ENCODE data around the gene SLC39A1.

The SLC39A1 gene

DNA sequence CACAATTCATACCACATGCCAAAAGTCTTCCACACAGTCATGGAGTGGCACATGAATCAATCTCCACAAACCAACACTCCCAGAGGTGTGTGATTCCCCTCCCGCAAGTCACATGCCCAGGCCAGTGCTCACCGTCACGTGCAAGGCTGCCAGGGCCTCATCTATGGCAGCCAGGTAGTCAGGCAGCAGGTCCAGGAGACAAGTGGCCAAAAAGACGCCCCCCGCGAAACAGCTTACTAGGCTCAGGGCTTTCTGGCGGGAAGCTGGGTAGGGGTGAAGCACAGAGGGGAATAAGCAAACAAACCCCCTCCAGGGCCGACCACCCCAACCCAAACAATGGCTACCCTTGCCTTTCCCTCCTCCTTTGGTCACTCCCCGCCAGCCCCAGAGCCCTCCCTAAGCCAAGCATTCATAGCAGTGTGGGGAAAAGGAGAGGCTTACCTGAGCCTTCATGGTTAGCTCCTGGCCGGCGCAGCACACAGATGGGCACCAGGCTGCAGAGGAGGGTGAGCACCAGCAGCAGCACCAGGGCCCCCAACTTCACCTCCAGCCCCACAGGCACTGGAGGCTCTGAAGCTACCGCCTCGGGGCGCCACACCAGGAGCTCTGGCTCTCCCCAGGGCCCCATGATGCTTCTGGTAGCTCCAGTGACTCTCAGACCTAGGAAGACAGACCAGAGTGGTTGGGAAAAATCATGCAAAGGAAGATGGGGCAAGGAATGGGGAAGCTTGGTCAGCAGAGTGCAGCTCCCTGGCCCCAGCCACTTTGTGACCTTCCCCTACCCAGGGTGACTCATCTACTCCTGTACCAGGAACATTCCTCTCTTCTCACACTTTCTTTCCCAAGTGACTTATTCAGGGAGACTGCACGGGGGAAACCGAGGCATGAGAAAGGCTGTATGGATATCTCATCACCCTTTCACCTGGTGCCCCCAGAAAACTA, 978 bp downstream of the SLC39A1 start:
- TF ChIP-seq GABPA (IDR thresholded peaks at IDR 0.05; ENCODE audit: low read depth) (no peak), SPI1 (IDR thresholded peaks at IDR 0.05; ENCODE audit: borderline replicate concordance, low read depth) (no peak), POLR2AphosphoS5 (IDR thresholded peaks at IDR 0.05; ENCODE audit: low read depth) (no peak)
- TF ChIP-seq, protein P1, sequence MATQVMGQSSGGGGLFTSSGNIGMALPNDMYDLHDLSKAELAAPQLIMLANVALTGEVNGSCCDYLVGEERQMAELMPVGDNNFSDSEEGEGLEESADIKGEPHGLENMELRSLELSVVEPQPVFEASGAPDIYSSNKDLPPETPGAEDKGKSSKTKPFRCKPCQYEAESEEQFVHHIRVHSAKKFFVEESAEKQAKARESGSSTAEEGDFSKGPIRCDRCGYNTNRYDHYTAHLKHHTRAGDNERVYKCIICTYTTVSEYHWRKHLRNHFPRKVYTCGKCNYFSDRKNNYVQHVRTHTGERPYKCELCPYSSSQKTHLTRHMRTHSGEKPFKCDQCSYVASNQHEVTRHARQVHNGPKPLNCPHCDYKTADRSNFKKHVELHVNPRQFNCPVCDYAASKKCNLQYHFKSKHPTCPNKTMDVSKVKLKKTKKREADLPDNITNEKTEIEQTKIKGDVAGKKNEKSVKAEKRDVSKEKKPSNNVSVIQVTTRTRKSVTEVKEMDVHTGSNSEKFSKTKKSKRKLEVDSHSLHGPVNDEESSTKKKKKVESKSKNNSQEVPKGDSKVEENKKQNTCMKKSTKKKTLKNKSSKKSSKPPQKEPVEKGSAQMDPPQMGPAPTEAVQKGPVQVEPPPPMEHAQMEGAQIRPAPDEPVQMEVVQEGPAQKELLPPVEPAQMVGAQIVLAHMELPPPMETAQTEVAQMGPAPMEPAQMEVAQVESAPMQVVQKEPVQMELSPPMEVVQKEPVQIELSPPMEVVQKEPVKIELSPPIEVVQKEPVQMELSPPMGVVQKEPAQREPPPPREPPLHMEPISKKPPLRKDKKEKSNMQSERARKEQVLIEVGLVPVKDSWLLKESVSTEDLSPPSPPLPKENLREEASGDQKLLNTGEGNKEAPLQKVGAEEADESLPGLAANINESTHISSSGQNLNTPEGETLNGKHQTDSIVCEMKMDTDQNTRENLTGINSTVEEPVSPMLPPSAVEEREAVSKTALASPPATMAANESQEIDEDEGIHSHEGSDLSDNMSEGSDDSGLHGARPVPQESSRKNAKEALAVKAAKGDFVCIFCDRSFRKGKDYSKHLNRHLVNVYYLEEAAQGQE (IDR thresholded peaks at IDR 0.05; ENCODE audit: insufficient replicate concordance, low read depth): no peak
- TF ChIP-seq, protein P2, sequence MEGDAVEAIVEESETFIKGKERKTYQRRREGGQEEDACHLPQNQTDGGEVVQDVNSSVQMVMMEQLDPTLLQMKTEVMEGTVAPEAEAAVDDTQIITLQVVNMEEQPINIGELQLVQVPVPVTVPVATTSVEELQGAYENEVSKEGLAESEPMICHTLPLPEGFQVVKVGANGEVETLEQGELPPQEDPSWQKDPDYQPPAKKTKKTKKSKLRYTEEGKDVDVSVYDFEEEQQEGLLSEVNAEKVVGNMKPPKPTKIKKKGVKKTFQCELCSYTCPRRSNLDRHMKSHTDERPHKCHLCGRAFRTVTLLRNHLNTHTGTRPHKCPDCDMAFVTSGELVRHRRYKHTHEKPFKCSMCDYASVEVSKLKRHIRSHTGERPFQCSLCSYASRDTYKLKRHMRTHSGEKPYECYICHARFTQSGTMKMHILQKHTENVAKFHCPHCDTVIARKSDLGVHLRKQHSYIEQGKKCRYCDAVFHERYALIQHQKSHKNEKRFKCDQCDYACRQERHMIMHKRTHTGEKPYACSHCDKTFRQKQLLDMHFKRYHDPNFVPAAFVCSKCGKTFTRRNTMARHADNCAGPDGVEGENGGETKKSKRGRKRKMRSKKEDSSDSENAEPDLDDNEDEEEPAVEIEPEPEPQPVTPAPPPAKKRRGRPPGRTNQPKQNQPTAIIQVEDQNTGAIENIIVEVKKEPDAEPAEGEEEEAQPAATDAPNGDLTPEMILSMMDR (IDR thresholded peaks at IDR 0.05; ENCODE audit: insufficient read depth, low read length): no peak
- Histone ChIP-seq H3K27me3 (ENCODE audit: insufficient read depth, poor library complexity, severe bottlenecking) (no peaks in the 10 kb centered on the region), H3K27ac (replicated peaks) (peak overlapping the region; percentile 79), H3K4me3 (replicated peaks; ENCODE audit: insufficient read depth, low read length) (peak overlapping the region; percentile 64)
- DNase-seq (ENCODE audit: low read depth in 1 of 2, low spot score in 1 of 2): peak; percentile 44 to 65

- no peak overlapping the region for H3K27ac ChIP-seq (replicated peaks)
- no peak overlapping the region for H3K4me3 ChIP-seq (replicated peaks; ENCODE audit: insufficient read depth, low read length)
- no peaks in the 10 kb centered on the region for H3K27me3 ChIP-seq (ENCODE audit: insufficient read depth, poor library complexity, severe bottlenecking)
- TF ChIP-seq SPI1 (IDR thresholded peaks at IDR 0.05; ENCODE audit: borderline replicate concordance, low read depth): no peak
- no peak for TF ChIP-seq GABPA (IDR thresholded peaks at IDR 0.05; ENCODE audit: low read depth)
- TF ChIP-seq, protein P1 (IDR thresholded peaks at IDR 0.05; ENCODE audit: insufficient replicate concordance, low read depth): no peak
- TF ChIP-seq POLR2AphosphoS5 (IDR thresholded peaks at IDR 0.05; ENCODE audit: low read depth): no peak
- TF ChIP-seq, protein P2 (IDR thresholded peaks at IDR 0.05; ENCODE audit: insufficient read depth, low read length): no peak
- DNase-seq (ENCODE audit: low read depth in 1 of 2, low spot score in 1 of 2): no peak
These were observed 1.9 kb downstream of the SLC39A1 start for GRCh38 chr1:153961421-153961820.

DNA sequence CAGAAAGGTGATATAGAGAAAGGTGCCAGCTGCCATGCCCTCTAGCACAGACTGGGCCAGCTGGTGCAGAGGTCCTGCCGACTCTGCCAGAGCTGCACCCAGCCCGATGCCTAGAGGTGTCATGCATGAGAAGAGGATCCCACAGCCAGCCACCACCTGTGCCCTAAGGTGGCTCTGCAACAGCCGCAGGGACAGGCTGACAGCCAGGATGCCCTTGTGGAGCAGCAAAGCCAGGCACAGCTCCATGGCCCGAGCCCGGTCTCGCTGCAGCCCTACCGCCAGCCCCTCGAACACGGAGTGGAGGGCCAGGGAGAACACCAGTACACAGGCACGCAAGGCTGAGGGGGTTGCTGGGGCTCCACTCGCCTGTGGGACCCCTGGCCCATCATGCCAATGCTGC, 3.1 kb downstream of the SLC39A1 start:
- DNase-seq (ENCODE audit: low read depth in 1 of 2, low spot score in 1 of 2): no peak
- no peaks in the 10 kb centered on the region for H3K27me3 ChIP-seq (ENCODE audit: insufficient read depth, poor library complexity, severe bottlenecking)
- TF ChIP-seq GABPA (IDR thresholded peaks at IDR 0.05; ENCODE audit: low read depth) (no peak), SPI1 (IDR thresholded peaks at IDR 0.05; ENCODE audit: borderline replicate concordance, low read depth) (no peak), POLR2AphosphoS5 (IDR thresholded peaks at IDR 0.05; ENCODE audit: low read depth) (no peak)
- TF ChIP-seq, protein P1 (IDR thresholded peaks at IDR 0.05; ENCODE audit: insufficient replicate concordance, low read depth): no peak
- TF ChIP-seq, protein P2 (IDR thresholded peaks at IDR 0.05; ENCODE audit: insufficient read depth, low read length): no peak
- no peak overlapping the region for H3K27ac ChIP-seq (replicated peaks)
- H3K4me3 ChIP-seq (replicated peaks; ENCODE audit: insufficient read depth, low read length): no peak overlapping the region

Data from HL-60 (cell line).